ENCODE measurements around the gene TBC1D22A.

Gene TBC1D22A

GRCh38 chr22:46796566-46797195, 34.2 kb downstream of the TBC1D22A start:
- DNase-seq: no peak

DNA sequence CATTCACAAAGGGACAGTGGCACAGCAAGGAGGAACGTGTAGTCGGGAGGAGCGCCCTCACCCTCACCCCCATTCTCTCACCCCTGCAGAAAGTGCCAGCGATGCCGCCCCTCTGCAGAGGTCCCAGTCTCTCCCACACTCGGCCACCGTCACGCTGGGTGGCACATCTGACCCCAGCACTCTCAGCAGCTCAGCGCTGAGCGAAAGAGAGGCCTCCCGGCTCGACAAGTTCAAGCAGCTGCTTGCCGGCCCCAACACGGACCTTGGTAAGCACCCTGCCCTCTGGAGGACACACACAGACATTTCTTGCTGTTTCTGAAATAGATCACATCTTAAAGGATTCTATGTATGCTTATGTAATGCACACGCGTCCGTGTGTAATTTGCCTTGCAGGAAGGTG, 34.9 kb downstream of the TBC1D22A start:
- DNase-seq: no peak

- no peak for DNase-seq
Observed at GRCh38 chr22:46798041-46798365, 35.6 kb downstream of the TBC1D22A start.

DNA sequence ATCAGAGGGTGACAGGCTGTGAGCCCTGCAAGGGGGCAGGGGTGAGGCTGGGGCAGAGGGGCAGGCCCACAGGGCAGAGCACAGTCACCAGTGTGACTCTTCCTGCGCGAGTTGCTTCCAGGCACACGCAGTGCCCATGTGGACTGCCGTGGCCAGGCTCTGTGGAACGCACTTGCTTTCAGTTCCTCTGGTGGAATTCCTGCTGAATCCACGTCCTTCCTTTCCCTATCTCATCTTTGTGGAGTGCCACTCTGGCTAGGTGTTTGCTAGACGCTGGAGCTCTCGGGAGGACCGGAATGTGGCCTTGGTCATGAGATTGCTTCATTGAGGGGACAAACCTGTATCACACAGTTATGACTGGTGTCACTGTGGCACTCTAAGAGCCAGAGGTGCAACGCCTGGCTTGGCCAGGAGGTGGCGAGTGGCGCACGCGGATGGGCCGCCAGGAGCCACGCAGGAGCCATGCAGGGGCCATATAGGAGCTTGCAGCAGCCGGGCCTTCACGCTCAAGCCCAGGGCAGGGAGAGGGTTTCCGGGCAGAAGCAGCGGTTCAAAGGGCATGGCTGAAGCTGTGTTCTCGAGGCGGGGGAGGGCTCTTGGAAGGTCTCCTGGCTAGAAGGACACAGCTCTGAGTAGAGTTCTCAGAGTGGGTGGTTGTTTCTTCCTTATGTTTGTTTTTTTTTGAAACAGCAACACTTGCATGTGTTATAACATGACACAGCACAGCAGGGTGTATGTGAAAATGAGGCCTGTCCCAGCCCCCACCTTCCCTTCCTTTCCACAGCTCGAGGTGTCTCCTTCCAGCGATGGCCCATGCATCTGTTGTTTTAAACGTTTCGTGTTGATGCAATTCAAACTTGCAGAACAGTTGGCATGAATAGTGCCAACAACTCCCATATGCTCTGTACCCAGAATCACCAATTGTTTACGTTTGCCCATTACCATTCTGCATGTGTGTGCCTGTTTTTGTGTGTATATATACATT, 36.2 kb downstream of the TBC1D22A start:
- peak; percentile 72 for DNase-seq

GRCh38 chr22:46799626-46800025, 37.2 kb downstream of the TBC1D22A start:
- no peak for DNase-seq

DNA sequence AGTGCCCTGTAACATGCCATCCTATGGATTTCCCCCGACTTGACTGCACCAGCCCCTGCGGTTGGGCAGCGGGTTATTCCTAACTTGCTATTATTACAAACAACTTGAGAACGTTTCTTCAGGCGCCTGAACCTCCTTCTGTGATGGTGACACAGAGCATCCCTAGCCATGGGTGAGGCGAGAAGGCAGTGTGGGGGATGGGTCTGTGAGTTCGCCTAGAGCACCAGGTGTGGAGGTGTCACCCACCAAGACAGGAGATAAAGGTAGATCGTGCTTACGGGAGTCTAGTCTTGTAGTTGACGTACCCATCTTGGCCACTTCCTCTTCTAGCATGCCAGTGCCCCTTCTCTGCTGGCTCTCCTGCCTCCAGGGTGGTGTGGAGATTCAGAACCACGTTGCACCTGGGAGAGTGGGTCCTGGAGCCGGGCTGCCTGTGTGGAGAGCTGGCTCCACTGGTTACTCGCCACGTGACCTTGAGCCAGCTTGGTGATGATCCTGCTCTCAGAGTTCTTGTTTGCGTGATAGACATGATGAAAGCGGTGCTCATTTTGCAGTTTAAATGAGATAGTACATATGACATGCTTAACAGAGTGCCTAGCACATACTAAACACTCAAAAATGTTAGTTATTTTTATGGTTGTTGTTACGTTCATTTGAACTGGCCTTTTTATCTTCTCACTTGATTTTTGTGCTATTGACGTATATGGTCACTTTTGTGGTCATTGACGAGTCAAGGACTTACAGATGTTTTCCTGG, 37.8 kb downstream of the TBC1D22A start:
- DNase-seq: no peak

GRCh38 chr22:46801331-46801811, 38.9 kb downstream of the TBC1D22A start:
- no peak for DNase-seq

GRCh38 chr22:46801826-46802607, 39.6 kb downstream of the TBC1D22A start:
- no peak for DNase-seq

GRCh38 chr22:46802608-46803027, 40.2 kb downstream of the TBC1D22A start:
- DNase-seq: no peak

DNA sequence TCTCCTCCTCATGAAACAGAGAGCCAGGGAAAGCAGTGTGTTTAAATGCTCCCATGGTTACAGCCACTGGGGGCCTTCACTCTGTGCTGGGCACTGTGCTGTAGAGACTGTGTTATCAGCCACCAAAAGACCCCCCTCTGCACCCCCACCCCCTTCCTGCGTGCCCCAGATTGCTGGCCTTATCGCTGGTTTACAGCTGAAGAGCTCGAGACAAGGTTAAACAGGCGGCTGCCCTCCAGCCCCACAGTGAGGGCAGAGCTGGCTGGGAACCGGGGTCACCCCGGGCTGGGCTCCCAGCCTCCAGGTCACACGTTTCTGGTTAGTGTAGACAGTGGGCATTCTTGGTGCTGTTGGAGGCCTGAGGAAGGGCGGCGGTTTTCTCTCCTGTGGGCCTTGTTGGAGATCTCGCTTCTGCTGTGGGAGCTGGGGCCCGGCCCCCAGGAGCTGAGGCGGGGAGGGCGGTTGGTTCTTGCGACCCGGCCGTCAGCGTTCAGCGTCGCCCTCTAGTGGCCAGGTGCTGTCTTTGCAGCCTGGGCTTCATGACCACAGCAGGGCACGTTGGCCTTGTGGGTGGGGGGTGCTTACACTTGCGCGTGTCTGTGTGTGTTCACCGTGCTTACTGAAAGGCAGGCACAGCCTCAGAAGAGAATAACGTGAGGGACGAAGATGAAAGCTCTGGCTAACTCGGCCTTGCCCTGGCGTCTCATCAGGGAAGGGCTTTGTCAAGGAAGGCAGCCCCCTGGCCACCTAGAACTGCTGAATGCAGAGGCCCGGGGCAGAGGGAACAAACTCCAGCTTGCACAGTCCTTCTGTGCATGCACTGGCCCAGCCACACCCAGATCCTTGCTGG, 40.8 kb downstream of the TBC1D22A start:
- DNase-seq: peak; percentile 66

GRCh38 chr22:46803936-46804335, 41.5 kb downstream of the TBC1D22A start:
- no peak for DNase-seq

- no peak for DNase-seq
Observed at GRCh38 chr22:46806794-46807193, 44.3 kb downstream of the TBC1D22A start.

DNA sequence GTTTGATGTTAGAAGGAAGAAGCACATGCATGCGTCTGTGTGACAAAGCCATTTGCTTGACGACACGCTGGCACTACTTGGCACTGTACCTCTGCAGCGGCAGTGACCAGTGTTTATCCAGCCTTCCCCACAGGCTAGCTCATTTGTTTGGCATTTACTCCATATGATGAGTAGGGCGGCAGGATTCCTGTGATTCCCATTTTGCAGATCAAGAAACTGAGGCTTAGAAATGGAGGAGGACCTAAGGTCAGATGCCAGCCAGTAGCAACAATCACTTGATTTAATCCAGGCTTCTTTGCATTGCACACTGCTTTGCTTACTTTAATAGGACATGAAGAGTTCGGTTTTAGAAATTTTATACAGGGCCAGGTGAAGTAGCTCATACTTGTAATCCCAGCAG, 45.0 kb downstream of the TBC1D22A start:
- DNase-seq: no peak

DNA sequence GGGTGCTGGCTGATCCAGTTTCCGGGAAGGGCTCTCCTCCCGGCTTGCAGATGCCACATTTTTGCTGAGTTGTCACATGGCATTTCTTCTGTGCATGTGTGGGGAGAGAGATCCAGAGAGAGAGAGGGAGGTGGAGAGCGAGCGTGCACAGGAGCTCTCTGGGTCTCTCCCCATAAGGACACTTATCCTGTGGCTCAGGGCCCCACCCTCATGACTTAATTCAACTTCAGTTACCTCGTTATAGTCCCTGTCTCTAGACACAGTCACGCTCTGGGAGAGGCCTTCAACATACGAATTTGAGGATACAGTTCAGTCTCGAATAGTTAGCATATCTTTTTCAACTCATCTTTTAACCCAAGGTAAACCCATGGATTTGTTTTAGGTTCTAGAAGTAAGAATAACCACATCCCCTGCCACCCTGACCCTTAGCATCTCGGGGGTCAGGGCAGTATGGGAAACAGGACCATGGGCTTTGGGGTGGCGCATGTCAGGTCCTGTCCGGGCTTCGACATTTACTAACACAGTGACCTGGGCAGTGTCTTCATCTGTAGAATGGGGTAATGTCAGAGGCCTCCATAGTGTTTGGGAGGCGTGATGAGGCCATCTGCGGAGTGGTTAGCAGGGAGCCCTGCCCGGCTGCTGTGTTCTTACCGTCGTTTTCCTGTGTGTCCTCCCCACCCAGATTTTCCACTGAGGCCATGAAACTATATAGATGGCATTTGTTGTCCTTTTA, 46.9 kb downstream of the TBC1D22A start:
- no peak for DNase-seq

- DNase-seq: no peak
Observed at GRCh38 chr22:46810856-46811786, 48.7 kb downstream of the TBC1D22A start.

GRCh38 chr22:46812034-46812605, 49.7 kb downstream of the TBC1D22A start:
- DNase-seq: no peak

DNA sequence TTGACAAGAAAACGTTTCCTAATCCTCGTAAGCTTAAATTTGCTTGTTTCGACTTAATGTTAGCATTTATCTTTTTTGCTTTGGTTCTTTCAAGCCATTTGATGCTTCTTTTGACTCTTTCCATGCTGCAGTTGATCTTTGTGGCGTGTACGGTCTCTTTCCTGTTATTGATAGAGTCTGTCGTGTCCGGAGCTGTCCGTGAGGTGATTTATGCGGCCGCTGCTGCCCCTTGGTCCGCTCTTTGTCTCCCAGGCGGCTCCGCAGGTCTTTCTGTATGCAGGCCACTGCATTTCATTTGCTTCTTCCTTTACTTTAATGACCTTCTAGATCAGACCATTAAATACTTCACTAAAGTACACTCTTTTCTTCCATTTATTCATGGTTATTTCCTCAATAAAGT, 50.3 kb downstream of the TBC1D22A start:
- no peak for DNase-seq

DNA sequence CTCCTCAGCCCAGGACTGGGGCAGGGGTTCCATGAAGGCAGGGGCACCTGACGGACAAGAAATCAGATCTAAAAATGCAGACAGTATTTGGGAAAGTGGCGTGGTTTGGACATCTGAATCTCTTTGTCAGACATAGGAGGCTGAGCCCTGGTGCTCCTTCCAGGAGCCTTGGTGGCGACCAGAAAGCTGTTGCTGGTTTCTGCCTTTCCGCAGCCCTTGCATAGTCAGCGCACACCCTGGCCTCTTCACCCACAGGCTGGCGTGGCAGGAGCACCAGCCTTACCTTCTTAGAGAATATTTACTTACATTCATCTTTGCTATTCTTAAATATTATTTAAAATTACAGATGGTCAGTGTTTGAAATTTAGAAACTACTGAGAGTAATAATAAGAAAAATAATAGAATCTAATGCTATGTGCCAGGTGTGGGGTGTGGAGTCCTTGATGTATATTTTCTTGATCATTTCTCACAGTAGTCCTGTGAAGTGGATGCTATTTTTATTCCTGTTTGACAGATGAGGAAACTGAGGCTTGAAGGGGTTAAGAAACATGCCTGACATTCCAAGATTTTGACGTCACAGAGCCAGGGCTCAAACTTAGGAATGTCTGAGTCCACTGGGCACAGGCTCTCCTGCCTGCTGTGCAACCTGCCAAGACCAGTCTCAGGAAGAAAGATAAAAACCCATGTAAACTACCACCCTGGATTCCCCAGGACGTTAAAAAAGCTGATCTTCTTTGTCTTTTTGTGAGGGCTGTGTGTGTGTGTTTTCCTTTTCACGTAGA, 51.6 kb downstream of the TBC1D22A start:
- DNase-seq: no peak

DNA sequence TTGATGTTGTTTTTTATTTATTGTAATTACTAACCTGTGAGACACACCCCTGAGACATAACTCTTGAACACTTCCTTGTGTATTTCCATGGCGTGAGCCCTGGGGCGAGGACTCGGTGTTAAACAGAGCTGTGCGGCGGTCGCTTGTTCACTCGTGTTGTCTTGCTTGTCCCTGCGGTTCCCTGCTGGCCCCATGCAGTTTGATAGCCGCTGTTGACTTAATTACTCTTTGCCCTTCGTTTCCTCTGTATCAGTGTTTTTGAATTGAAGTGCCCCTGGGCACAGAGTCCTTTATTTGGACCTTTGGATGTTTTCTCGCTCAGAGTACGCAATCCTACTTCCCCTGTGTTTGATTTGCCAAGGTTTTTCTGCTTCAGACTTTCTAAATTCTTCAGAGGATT, 52.7 kb downstream of the TBC1D22A start:
- DNase-seq: no peak
